WERI-Rb-1 (cell line): Measurements from ENCODE around the gene WEE2.
"Not testable (repeated sequence)": the region's sequence is repeated elsewhere in the genome, so short reads cannot be mapped to it uniquely, and the experiment has no call there.

ENCODE experiments used
- DNase-seq: peaks from one replicate; pipeline ENCODE4 v3.0.0-alpha.2; 2020
- H3K27ac ChIP-seq: fragments of 250-450 bp; sonication (Bioruptor Pico); 2 replicates; pipeline ENCODE4 v1.5.1; 2020; ENCODE audit warnings: mild to moderate bottlenecking, moderate library complexity
- H3K27me3 ChIP-seq: fragments of 250-450 bp; sonication (Bioruptor Pico); 2 replicates; pipeline ENCODE4 v1.5.1; 2021; ENCODE audit warnings: mild to moderate bottlenecking, low read depth, moderate library complexity; ENCODE audit not compliant: insufficient read depth, severe bottlenecking
- H3K36me3 ChIP-seq: fragments of 250-450 bp; sonication (Bioruptor Pico); 2 replicates; pipeline ENCODE4 v1.5.1; 2020; ENCODE audit warnings: mild to moderate bottlenecking, moderate library complexity
- H3K4me3 ChIP-seq: 2 replicates; pipeline ENCODE4 v1.5.1; 2011; ENCODE audit warnings: low read depth, mild to moderate bottlenecking, control low read depth, low read length
- H3K9me3 ChIP-seq: fragments of 250-450 bp; sonication (Bioruptor Pico); 2 replicates; pipeline ENCODE4 v1.5.1; 2021; ENCODE audit warnings: mild to moderate bottlenecking, moderate library complexity; ENCODE audit not compliant: severe bottlenecking
- CTCF ChIP-seq: IDR thresholded peaks from 2 replicates; pipeline ENCODE4 v1.5.1; 2011; ENCODE audit warnings: low read depth, mild to moderate bottlenecking, control low read depth, inconsistent platforms, low read length

WEE2 gene

GRCh38 chr7:141742229-141742628 lies 34.1 kb downstream of the WEE2 start:
- no peaks in the 10 kb centered on the region for H3K27me3 ChIP-seq
- H3K27ac ChIP-seq: no peak overlapping the region
- peaks cover 67% of the 10 kb centered on the region for H3K36me3 ChIP-seq
- no peak overlapping the region for H3K4me3 ChIP-seq
- no peak for DNase-seq
- no peaks in the 10 kb centered on the region for H3K9me3 ChIP-seq
- TF ChIP-seq CTCF: no peak

GRCh38 chr7:141744131-141744530 lies 36.0 kb downstream of the WEE2 start:
- no peak for TF ChIP-seq CTCF
- H3K4me3 ChIP-seq: no peak overlapping the region

GRCh38 chr7:141748396-141748795 lies 40.2 kb downstream of the WEE2 start:
- Histone ChIP-seq H3K27ac (no peak overlapping the region), H3K27me3 (no peaks in the 10 kb centered on the region), H3K9me3 (no peaks in the 10 kb centered on the region), H3K4me3 (no peak overlapping the region), H3K36me3 (peaks cover 76% of the 10 kb centered on the region)
- DNase-seq: no peak
- TF ChIP-seq CTCF: no peak

More at GRCh38 chr7:141744131-141744530, 36.0 kb downstream of the WEE2 start:
- no peaks in the 10 kb centered on the region for H3K27me3 ChIP-seq
- no peak for DNase-seq
- H3K9me3 ChIP-seq: no peaks in the 10 kb centered on the region
- H3K27ac ChIP-seq: no peak overlapping the region
- peaks cover 83% of the 10 kb centered on the region for H3K36me3 ChIP-seq

- H3K36me3 ChIP-seq: peaks cover 49% of the 10 kb centered on the region
- not testable (repeated sequence) for H3K27me3 ChIP-seq, H3K9me3 ChIP-seq, H3K27ac ChIP-seq, H3K4me3 ChIP-seq, DNase-seq
These were observed 43.8 kb downstream of the WEE2 start for GRCh38 chr7:141751904-141752303.

- Histone ChIP-seq H3K27me3 (no peaks in the 10 kb centered on the region), H3K36me3 (peaks cover 46% of the 10 kb centered on the region), H3K9me3 (no peaks in the 10 kb centered on the region), H3K4me3 (no peak overlapping the region), H3K27ac (no peak overlapping the region)
- no peak for DNase-seq
- TF ChIP-seq CTCF: peak; percentile 38; the same call in 1 of the 2 replicates
These were observed 44.5 kb downstream of the WEE2 start for GRCh38 chr7:141752634-141753033.

- no peaks in the 10 kb centered on the region for H3K27me3 ChIP-seq
- H3K27ac ChIP-seq: no peak overlapping the region
- DNase-seq: peak; percentile 16
- H3K36me3 ChIP-seq: peaks cover 34% of the 10 kb centered on the region
- peak; percentile 45 for TF ChIP-seq CTCF
- H3K4me3 ChIP-seq: no peak overlapping the region
- no peaks in the 10 kb centered on the region for H3K9me3 ChIP-seq
These were observed 46.8 kb downstream of the WEE2 start for GRCh38 chr7:141754939-141755338.
